PC-9 (cell line): ENCODE measurements around the gene WDR83. TPM values are rescaled to one million over a fixed set of nuclear protein-coding genes. Genes with fewer than 3 reads are reported as not detected.
"Not testable (repeated sequence)": the region's sequence is repeated elsewhere in the genome, so short reads cannot be mapped to it uniquely, and the experiment has no call there.

ENCODE experiments used
- BruUV-seq: library from RNA; stranded (reverse); fragments of 400-500 nt; replicated peaks from 2 replicates; lab custom pipeline; 2021; lab: Mats Ljungman, UMichigan
- CTCF ChIA-PET: fragments of 300-600 bp; sonication (Branson Sonifier 250); formaldehyde crosslinking; loops from one replicate; lab custom pipeline; 2022; ENCODE audit warnings: antibody characterized with exemption; lab: Charles Lee
- POLR2A ChIA-PET: fragments of 300-600 bp; sonication (Branson Sonifier 250); formaldehyde crosslinking; loops from one replicate; lab custom pipeline; 2022; ENCODE audit warnings: antibody characterized with exemption; ENCODE audit not compliant: unreplicated experiment; lab: Charles Lee
- DNase-seq, 2 experiments: peaks; one replicate each; pipeline versions ENCODE4 v3.0.0 to v3.0.0-alpha.2; 2015 to 2022; ENCODE audit warnings: mixed read lengths in 1 of 2
- H2AFZ ChIP-seq: fragments of 200-600 bp; sonication (generic); 2 replicates; pipeline ENCODE4 v1.8.1; 2017; ENCODE audit warnings: antibody characterized with exemption
- H3F3A ChIP-seq: fragments of 200-600 bp; sonication (generic); 2 replicates; pipeline ENCODE4 v1.8.1; 2017; ENCODE audit warnings: antibody characterized with exemption, mild to moderate bottlenecking, low read depth; ENCODE audit not compliant: insufficient read depth
- H3K27ac ChIP-seq: fragments of 200-600 bp; sonication (generic); 2 replicates; pipeline ENCODE4 v1.6.1; 2016; ENCODE audit warnings: mixed run types
- H3K27me3 ChIP-seq: fragments of 200-600 bp; sonication (generic); 2 replicates; pipeline ENCODE4 v1.6.1; 2016; ENCODE audit warnings: low read depth, mixed run types; ENCODE audit not compliant: insufficient read depth
- H3K36me3 ChIP-seq: fragments of 200-600 bp; sonication (generic); 2 replicates; pipeline ENCODE4 v1.6.1; 2016; ENCODE audit warnings: low read depth, mixed run types
- H3K4me1 ChIP-seq: fragments of 200-600 bp; sonication (generic); replicated peaks from 2 replicates; pipeline ENCODE4 v1.6.1; 2016; ENCODE audit warnings: mixed run types; ENCODE audit not compliant: insufficient read depth
- H3K4me2 ChIP-seq: fragments of 200-600 bp; sonication (generic); 2 replicates; pipeline ENCODE4 v1.6.1; 2017; ENCODE audit warnings: mixed run types
- H3K4me3 ChIP-seq: fragments of 200-600 bp; sonication (generic); 2 replicates; pipeline ENCODE4 v1.6.1; 2016; ENCODE audit warnings: mixed run types
- H3K79me2 ChIP-seq: fragments of 200-600 bp; sonication (generic); 2 replicates; pipeline ENCODE4 v1.6.1; 2017; ENCODE audit warnings: low read depth, mixed run types
- H3K9me2 ChIP-seq: fragments of 200-600 bp; sonication (generic); 2 replicates; pipeline ENCODE4 v1.8.1; 2017; ENCODE audit warnings: mild to moderate bottlenecking; ENCODE audit not compliant: insufficient read depth
- H3K9me3 ChIP-seq: fragments of 200-600 bp; sonication (generic); 2 replicates; pipeline ENCODE4 v1.8.1; 2016; ENCODE audit warnings: low read depth; ENCODE audit not compliant: insufficient read depth
- H4K20me1 ChIP-seq: fragments of 200-600 bp; sonication (generic); 2 replicates; pipeline ENCODE4 v1.8.1; 2017; ENCODE audit not compliant: insufficient read depth
- CTCF ChIP-seq: fragments of 200-600 bp; sonication (generic); conservative IDR thresholded peaks from 2 replicates; pipeline ENCODE4 v1.6.1; 2017; ENCODE audit warnings: mixed run types, antibody characterized with exemption, mild to moderate bottlenecking, moderate library complexity
- EZH2 ChIP-seq: fragments of 200-600 bp; sonication (generic); IDR thresholded peaks from 2 replicates; pipeline ENCODE4 v1.8.0; 2017; ENCODE audit warnings: antibody characterized with exemption, low read depth
- intact Hi-C: fragments of 100-400 bp; cut with micrococcal nuclease; formaldehyde crosslinking; loops from one replicate; pipeline ENCODE4 v1.10.0; 2022; ENCODE audit not compliant: unreplicated experiment
- total RNA-seq: library from RNA; stranded (reverse); gene quantifications from 2 replicates; pipeline ENCODE4 v1.2.3, GENCODE V29; 2021

WDR83 gene
- total RNA-seq, 1 experiment from 2014 or later = 12.9 TPM

GRCh38 chr19:12708641-12709040 is 42.0 kb downstream of the WDR83 start:
- ChIA-PET POLR2A (interaction anchor here (0.5 kb wide), 1 partner anchor 23 kb away, joined by 3 read pairs; no protein-coding TSS in a partner anchor), CTCF (interaction anchor here (0.5 to 0.7 kb wide), 2 partner anchors 52 to 1794 kb away, joined by 4 to 5 read pairs; no protein-coding TSS in a partner anchor)
- no TSS peak for BruUV-seq
- no peak for DNase-seq
- intact Hi-C loops = no loop called here
- peaks cover 46% of the 10 kb centered on the region for H3K36me3 ChIP-seq
- H3K79me2 ChIP-seq = no peaks in the 10 kb centered on the region; the same call in 1 of the 2 replicates
- H3K4me1 ChIP-seq = no peaks in the 10 kb centered on the region
- H2AFZ ChIP-seq = no peak overlapping the region
- H4K20me1 ChIP-seq = peaks cover 14% of the 10 kb centered on the region
- peaks cover 36% of the 10 kb centered on the region for H3F3A ChIP-seq
- TF ChIP-seq CTCF (no peak), EZH2 (no peak)
- no peaks in the 10 kb centered on the region for H3K9me2 ChIP-seq
- H3K27ac ChIP-seq = no peak overlapping the region
- no peaks in the 10 kb centered on the region for H3K9me3 ChIP-seq
- no peak overlapping the region for H3K4me3 ChIP-seq
- no peaks in the 10 kb centered on the region for H3K27me3 ChIP-seq
- no peak overlapping the region for H3K4me2 ChIP-seq

- ChIA-PET CTCF (no interaction called here), POLR2A (no interaction called here)
These were observed 44.6 kb downstream of the WDR83 start for GRCh38 chr19:12711187-12711586.

GRCh38 chr19:12712077-12712476 is 45.5 kb downstream of the WDR83 start:
- H3K4me2 ChIP-seq, H3K4me3 ChIP-seq, H2AFZ ChIP-seq, H3K9me3 ChIP-seq, H3K9me2 ChIP-seq, H3K27ac ChIP-seq, H3K4me1 ChIP-seq, BruUV-seq, intact Hi-C loops, H3K27me3 ChIP-seq, POLR2A ChIA-PET: not testable (repeated sequence)
- H3K79me2 ChIP-seq = peaks cover 21% of the 10 kb centered on the region; the same call in 1 of the 2 replicates
- DNase-seq = peak in 1 of 2 experiments; percentile 38
- H4K20me1 ChIP-seq = peaks cover 20% of the 10 kb centered on the region
- peaks cover 50% of the 10 kb centered on the region for H3F3A ChIP-seq
- peak; percentile 65 for TF ChIP-seq CTCF
- CTCF ChIA-PET = interaction anchor here (0.7 kb wide), 1 partner anchor 58 kb away, joined by 6 read pairs; no protein-coding TSS in a partner anchor
- H3K36me3 ChIP-seq = peaks cover 46% of the 10 kb centered on the region

More at GRCh38 chr19:12711187-12711586, 44.6 kb downstream of the WDR83 start:
- no peaks in the 10 kb centered on the region for H3K4me1 ChIP-seq
- H4K20me1 ChIP-seq = peaks cover 12% of the 10 kb centered on the region
- H3K9me3 ChIP-seq = no peaks in the 10 kb centered on the region
- TF ChIP-seq EZH2 (no peak), CTCF (no peak)
- H3K79me2 ChIP-seq = peaks cover 13% of the 10 kb centered on the region; the same call in 1 of the 2 replicates
- H3K9me2 ChIP-seq = no peaks in the 10 kb centered on the region
- H3K27me3 ChIP-seq = no peaks in the 10 kb centered on the region
- no TSS peak for BruUV-seq
- DNase-seq = no peak
- no peak overlapping the region for H2AFZ ChIP-seq
- H3F3A ChIP-seq = peaks cover 45% of the 10 kb centered on the region
- intact Hi-C loops = no loop called here
- no peak overlapping the region for H3K4me2 ChIP-seq
- H3K4me3 ChIP-seq = no peak overlapping the region
- H3K27ac ChIP-seq = no peak overlapping the region
- peaks cover 44% of the 10 kb centered on the region for H3K36me3 ChIP-seq

GRCh38 chr19:12713304-12713703 is 46.7 kb downstream of the WDR83 start:
- CTCF ChIA-PET = not testable (repeated sequence)
- POLR2A ChIA-PET = interaction anchor here (0.6 kb wide), 1 partner anchor 284 kb away, joined by 4 read pairs; no protein-coding TSS in a partner anchor

More at GRCh38 chr19:12713304-12713703, 46.7 kb downstream of the WDR83 start:
- H3K4me3 ChIP-seq, H3K4me1 ChIP-seq, DNase-seq, H3K4me2 ChIP-seq, BruUV-seq, H3K27me3 ChIP-seq, H3K9me2 ChIP-seq, H2AFZ ChIP-seq, intact Hi-C loops, H3K9me3 ChIP-seq, H3K27ac ChIP-seq: not testable (repeated sequence)
- Histone ChIP-seq H4K20me1 (peaks cover 29% of the 10 kb centered on the region), H3K79me2 (peaks cover 34% of the 10 kb centered on the region), H3K36me3 (peaks cover 56% of the 10 kb centered on the region), H3F3A (peaks cover 60% of the 10 kb centered on the region)
